ENCODE measurements around the gene LMCD1.
"Not testable (repeated sequence)": the region's sequence is repeated elsewhere in the genome, so short reads cannot be mapped to it uniquely, and the experiment has no call there.

The LMCD1 gene

GRCh38 chr3:8576841-8577571 is 75.4 kb downstream of the LMCD1 start:
- no peak for DNase-seq (ENCODE audit: low spot score)
- TF ChIP-seq CTCF (IDR thresholded peaks at IDR 0.05; ENCODE audit: extremely low read depth, missing control alignments): no peak

GRCh38 chr3:8578282-8578681 is 76.7 kb downstream of the LMCD1 start:
- DNase-seq (ENCODE audit: low spot score): no peak
- TF ChIP-seq CTCF (IDR thresholded peaks at IDR 0.05; ENCODE audit: extremely low read depth, missing control alignments): no peak

GRCh38 chr3:8579096-8579495 is 77.5 kb downstream of the LMCD1 start:
- no peak for TF ChIP-seq CTCF (IDR thresholded peaks at IDR 0.05; ENCODE audit: extremely low read depth, missing control alignments)
- peak; percentile 42 for DNase-seq (ENCODE audit: low spot score)

GRCh38 chr3:8579943-8580342 is 78.3 kb downstream of the LMCD1 start:
- no peak for TF ChIP-seq CTCF (IDR thresholded peaks at IDR 0.05; ENCODE audit: extremely low read depth, missing control alignments)
- no peak for DNase-seq (ENCODE audit: low spot score)

- not testable (repeated sequence) for DNase-seq (ENCODE audit: low spot score)
Measured at GRCh38 chr3:8580434-8580833, 78.8 kb downstream of the LMCD1 start.

GRCh38 chr3:8581373-8581772 is 79.8 kb downstream of the LMCD1 start:
- TF ChIP-seq CTCF (IDR thresholded peaks at IDR 0.05; ENCODE audit: extremely low read depth, missing control alignments): no peak

GRCh38 chr3:8581806-8582445 is 80.3 kb downstream of the LMCD1 start:
- TF ChIP-seq CTCF (IDR thresholded peaks at IDR 0.05; ENCODE audit: extremely low read depth, missing control alignments): no peak
- no peak for DNase-seq (ENCODE audit: low spot score)

More at GRCh38 chr3:8581373-8581772, 79.8 kb downstream of the LMCD1 start:
- no peak for DNase-seq (ENCODE audit: low spot score)

- DNase-seq (ENCODE audit: low spot score): no peak
- no peak for TF ChIP-seq CTCF (IDR thresholded peaks at IDR 0.05; ENCODE audit: extremely low read depth, missing control alignments)
Measured at GRCh38 chr3:8584661-8585060, 83.0 kb downstream of the LMCD1 start.

All from GM20000 (cell line).